Endothelial cell of umbilical vein (primary cell): ENCODE results near the gene SMC3. TPM values are rescaled to one million over a fixed set of nuclear protein-coding genes. Genes with fewer than 3 reads are reported as not detected.

Source experiments
- BruUV-seq: library from RNA; stranded (reverse); fragments of 400-500 nt; replicated peaks from 2 replicates; lab custom pipeline; 2021; lab: Mats Ljungman, UMichigan
- CTCF ChIA-PET: fragments of 300-600, 350-600 bp; sonication (Branson Sonifier 250); formaldehyde crosslinking; loops from one replicate; lab custom pipeline; 2021; ENCODE audit warnings: antibody characterized with exemption, inconsistent platforms; lab: Charles Lee
- POLR2A ChIA-PET: fragments of 300-600, 350-600 bp; sonication (Branson Sonifier 250); formaldehyde crosslinking; loops from one replicate; lab custom pipeline; 2021; ENCODE audit warnings: antibody characterized with exemption, inconsistent platforms; lab: Charles Lee
- DNase-seq: peaks from one replicate; pipeline ENCODE4 v3.0.0-alpha.2; 2011; ENCODE audit warnings: low read depth, low spot score
- FAIRE-seq: peaks from 2 replicates; lab custom pipeline; 2011; peaks lifted over from hg19 to GRCh38; lab: Jason Lieb, UNC
- H2AFZ ChIP-seq: 2 replicates; pipeline ENCODE4 v1.6.0; 2012; ENCODE audit warnings: low read depth, low read length, control low read depth, inconsistent platforms
- H3K27ac ChIP-seq: 2 replicates; pipeline ENCODE4 v1.5.1; 2011; ENCODE audit warnings: low read depth, mild to moderate bottlenecking, control low read depth, low read length, moderate library complexity; ENCODE audit not compliant: insufficient read depth
- H3K27me3 ChIP-seq, 2 experiments: 2 replicates each; pipeline versions ENCODE4 v1.6.0 to v1.6.1; 2011; ENCODE audit warnings: low read length in 2 of 2, mixed read lengths in 1 of 2; ENCODE audit not compliant: control insufficient read depth in 2 of 2, insufficient read depth in 2 of 2
- H3K36me3 ChIP-seq, 2 experiments: 2 replicates in 1 of 2; 3 replicates in 1 of 2; pipeline ENCODE4 v1.5.1; 2011; ENCODE audit warnings: low read length in 2 of 2, mild to moderate bottlenecking in 1 of 2, moderate library complexity in 1 of 2; ENCODE audit not compliant: control insufficient read depth in 2 of 2, insufficient read depth in 2 of 2; ENCODE audit errors: extremely low read depth in 1 of 2
- H3K4me1 ChIP-seq: 3 replicates; pipeline ENCODE4 v1.5.1; 2011; ENCODE audit warnings: mild to moderate bottlenecking, low read length; ENCODE audit not compliant: control insufficient read depth, insufficient read depth; ENCODE audit errors: extremely low read depth
- H3K4me2 ChIP-seq: 2 replicates; pipeline ENCODE4 v1.6.1; 2011; ENCODE audit warnings: low read length, control low read depth, mixed read lengths; ENCODE audit not compliant: insufficient read depth
- H3K4me3 ChIP-seq, 3 experiments: fragments of 200-600 bp in 1 of 3; sonication (generic), shearing (Covaris generic) in 1 of 3; replicated peaks in 1 of 3; 2 replicates each; pipeline ENCODE4 v1.5.1; 2011 to 2016; ENCODE audit warnings: control low read depth in 3 of 3, low read length in 3 of 3, mild to moderate bottlenecking in 2 of 3, inconsistent platforms in 1 of 3, low read depth in 1 of 3, moderate library complexity in 1 of 3; ENCODE audit not compliant: insufficient read depth in 1 of 3
- H3K79me2 ChIP-seq: 2 replicates; pipeline ENCODE4 v1.6.0; 2012; ENCODE audit warnings: low read length, inconsistent platforms; ENCODE audit not compliant: control insufficient read depth, insufficient read depth
- H3K9ac ChIP-seq: replicated peaks from 2 replicates; pipeline ENCODE3; 2011; ENCODE audit warnings: low read length, control low read depth; ENCODE audit not compliant: insufficient read depth; ENCODE audit errors: extremely low read depth
- H3K9me1 ChIP-seq: replicated peaks from 3 replicates; pipeline ENCODE4 v1.6.0; 2011; ENCODE audit warnings: mild to moderate bottlenecking, low read length; ENCODE audit not compliant: control insufficient read depth, insufficient read depth; ENCODE audit errors: extremely low read depth
- H3K9me3 ChIP-seq: replicated peaks from 2 replicates; pipeline ENCODE4 v1.5.1; 2012; ENCODE audit warnings: low read length, inconsistent platforms; ENCODE audit not compliant: control insufficient read depth, insufficient read depth
- H4K20me1 ChIP-seq: replicated peaks from 2 replicates; pipeline ENCODE3; 2011; ENCODE audit warnings: mild to moderate bottlenecking, low read length; ENCODE audit not compliant: control insufficient read depth, insufficient read depth; ENCODE audit errors: extremely low read depth
- CTCF ChIP-seq, 2 donors: IDR thresholded peaks; 1 replicate in 1 of 2; 2 replicates in 1 of 2; pipeline ENCODE4 v1.5.1; 2011; ENCODE audit warnings: low read length in 2 of 2, mild to moderate bottlenecking in 2 of 2, moderate library complexity in 2 of 2, control low read depth in 1 of 2, inconsistent platforms in 1 of 2, low read depth in 1 of 2; ENCODE audit not compliant: insufficient read depth in 1 of 2; ENCODE audit errors: extremely low read depth in 1 of 2
- EZH2 ChIP-seq: IDR thresholded peaks from 2 replicates; pipeline ENCODE4 v1.6.1; 2012; ENCODE audit warnings: borderline replicate concordance, low read depth, mild to moderate bottlenecking, moderate library complexity, low read length, inconsistent platforms; ENCODE audit not compliant: severe bottlenecking
- FOS ChIP-seq: IDR thresholded peaks from 2 replicates; pipeline ENCODE4 v1.6.1; 2011; ENCODE audit warnings: mild to moderate bottlenecking, low read length, moderate library complexity, borderline replicate concordance; ENCODE audit not compliant: insufficient read depth
- GATA2 ChIP-seq: IDR thresholded peaks from 2 replicates; pipeline ENCODE4 v1.7.0; 2011; ENCODE audit warnings: low read depth, mild to moderate bottlenecking, moderate library complexity, mixed read lengths, low read length; ENCODE audit not compliant: insufficient read length, insufficient read depth
- JUN ChIP-seq: IDR thresholded peaks from 2 replicates; pipeline ENCODE4 v1.6.1; 2011; ENCODE audit warnings: borderline replicate concordance, low read depth; ENCODE audit not compliant: insufficient read length, insufficient read depth
- MAX ChIP-seq: IDR thresholded peaks from 2 replicates; pipeline ENCODE4 v1.6.1; 2011; ENCODE audit not compliant: insufficient read depth, insufficient read length
- MYC ChIP-seq: IDR thresholded peaks from one replicate; pipeline ENCODE4 v1.6.1; 2011; ENCODE audit warnings: mild to moderate bottlenecking, low read depth, low read length
- POLR2A ChIP-seq: IDR thresholded peaks from 2 replicates; pipeline ENCODE4 v1.6.1; 2012; ENCODE audit warnings: low read depth, mild to moderate bottlenecking, control low read depth, low read length
- POLR2AphosphoS5 ChIP-seq: IDR thresholded peaks from 2 replicates; pipeline ENCODE4 v1.6.1; 2012; ENCODE audit warnings: low read depth, mild to moderate bottlenecking, control low read depth, low read length, moderate library complexity; ENCODE audit not compliant: insufficient read depth
- dilution Hi-C: fragments of 300-500 bp; cut with MboI; formaldehyde crosslinking; loops from one replicate; pipeline ENCODE4 v1.15.0; 2019; ENCODE audit warnings: low sequenced_read_pairs; ENCODE audit not compliant: extremely low pct_ligation_motif_present
- intact Hi-C: fragments of 100-400 bp; cut with micrococcal nuclease; formaldehyde crosslinking; loops from one replicate; pipeline ENCODE4 v1.10.0; 2022
- polyA plus RNA-seq, 4 experiments: library from polyadenylated mRNA; depleted of rRNA in 3 of 4; stranded (reverse) in 3 of 4; unstranded in 1 of 4; fragments of >200 nt; gene quantifications; 2 replicates each; pipeline versions ENCODE4 v1.2.1 to v1.2.3, GENCODE V29; 2011 to 2012; ENCODE audit warnings: missing spikeins in 1 of 4
- total RNA-seq: library from RNA; stranded (reverse); gene quantifications from 2 replicates; pipeline ENCODE4 v1.2.3, GENCODE V29; 2021

Gene SMC3
- total and polyA plus RNA-seq, 2 donors (not counting 3 experiments of a cell fraction or from before 2014, with no cell fraction given) = 5.5 to 44.2 TPM

GRCh38 chr10:110612629-110613028 is 45.1 kb downstream of the SMC3 start:
- no peak overlapping the region for H3K27ac ChIP-seq

More at GRCh38 chr10:110612629-110613028, 45.1 kb downstream of the SMC3 start:
- Histone ChIP-seq H3K4me1 (no peaks in the 10 kb centered on the region), H4K20me1 (no peaks in the 10 kb centered on the region), H2AFZ (no peak overlapping the region), H3K4me3 (no peak overlapping the region), H3K36me3 (no peaks in the 10 kb centered on the region), H3K9me1 (no peaks in the 10 kb centered on the region), H3K27me3 (peaks cover 6 to 10% of the 10 kb centered on the region in 2 experiments), H3K9ac (no peak overlapping the region), H3K9me3 (no peaks in the 10 kb centered on the region), H3K4me2 (no peak overlapping the region), H3K79me2 (no peaks in the 10 kb centered on the region)
- TF ChIP-seq POLR2AphosphoS5 (no peak), MYC (no peak), FOS (no peak), EZH2 (no peak), GATA2 (no peak), JUN (no peak), MAX (no peak), POLR2A (no peak), CTCF (IDR thresholded peaks at IDR 0.05; ENCODE audit: extremely low read depth in 1 of 2, insufficient read depth in 1 of 2, low read depth in 1 of 2, low read length in 2 of 2) (no peak)
- dilution Hi-C loops (no loop called here), intact Hi-C loops (loop anchor here (5.0 kb wide), 1 partner anchor 1525 kb away; no protein-coding TSS in a partner anchor)
- ChIA-PET CTCF (interaction anchor here (2.9 to 3.5 kb wide), 2 partner anchors 59 to 1524 kb away, joined by 18 to 19 read pairs; no protein-coding TSS in a partner anchor), POLR2A (no interaction called here)
- BruUV-seq = no TSS peak
- no peak for FAIRE-seq
- no peak for DNase-seq
